Right cardiac atrium (tissue), 5 donors: ENCODE data around the gene STAU1. TPM values are rescaled to one million over a fixed set of nuclear protein-coding genes. Genes with fewer than 3 reads are reported as not detected.
"Not testable (repeated sequence)": the region's sequence is repeated elsewhere in the genome, so short reads cannot be mapped to it uniquely, and the experiment has no call there.

Experiments
- ATAC-seq, 2 donors: fragments of 200-7000 bp; cut with Tn5 transposase; one replicate each; pipeline versions ENCODE4 v1.8.0 to v1.9.1; 2020; ENCODE audit warnings: moderate library complexity in 2 of 2, mild to moderate bottlenecking in 1 of 2
- DNase-seq, 3 donors: peaks; one replicate each; pipeline ENCODE4 v3.0.0-alpha.2; 2020
- H3K27ac ChIP-seq: one replicate; pipeline ENCODE4 v1.5.1; 2013; ENCODE audit warnings: mild to moderate bottlenecking, low read length, control low read depth, moderate library complexity
- H3K27me3 ChIP-seq: one replicate; pipeline ENCODE4 v1.6.1; 2013; ENCODE audit not compliant: control insufficient read depth, insufficient read depth
- H3K4me1 ChIP-seq: one replicate; pipeline ENCODE4 v1.6.1; 2013; ENCODE audit warnings: low read length; ENCODE audit not compliant: control insufficient read depth, insufficient read depth
- H3K4me3 ChIP-seq: one replicate; pipeline ENCODE4 v1.5.1; 2013; ENCODE audit warnings: low read length, control low read depth
- H3K9me3 ChIP-seq: one replicate; pipeline ENCODE4 v1.6.1; 2013; ENCODE audit warnings: low read length; ENCODE audit not compliant: control insufficient read depth
- WGBS: extraction: QIAGEN DNeasy Blood & Tissue Kit; methylation state at CpG from one replicate; pipeline ENCODE4 v1.1.7; 2013; 5-methylcytosine and 5-hydroxymethylcytosine counted together
- intact Hi-C, 4 donors: fragments of 100-400 bp; cut with DNase I; formaldehyde crosslinking; loops; one replicate each; pipeline versions ENCODE4 v1.11.0 to v1.14.0; 2022 to 2023
- polyA plus RNA-seq: library from polyadenylated mRNA; stranded (reverse); fragments of 200-250 nt; gene quantifications from one replicate; pipeline ENCODE4 v1.2.3, GENCODE V29; 2013
- total RNA-seq, 4 donors: library from RNA; stranded (reverse); fragmentation: NEBNext Ultra II Directional; extraction: Animal tissue kit (Norgen Biotek cat#: 25700); gene quantifications; one replicate each; pipeline ENCODE4 v1.2.1, GENCODE V29; 2021
- donor health status: healthy with polysubstance abuse.
- donor health status: DM: no; HTN: yes; CAD: no.
- donor health status: DM: no; HTN: no; CAD: no.
- donor health status: DM: no; HTN: yes; CAD: no; lungs with severe emphysema.
- donor health status: DM: yes; HTN: yes; CAD: no.

The STAU1 gene
- total and polyA plus RNA-seq, 5 donors, result 33.2 to 65.1 (median 58.5) TPM

DNA sequence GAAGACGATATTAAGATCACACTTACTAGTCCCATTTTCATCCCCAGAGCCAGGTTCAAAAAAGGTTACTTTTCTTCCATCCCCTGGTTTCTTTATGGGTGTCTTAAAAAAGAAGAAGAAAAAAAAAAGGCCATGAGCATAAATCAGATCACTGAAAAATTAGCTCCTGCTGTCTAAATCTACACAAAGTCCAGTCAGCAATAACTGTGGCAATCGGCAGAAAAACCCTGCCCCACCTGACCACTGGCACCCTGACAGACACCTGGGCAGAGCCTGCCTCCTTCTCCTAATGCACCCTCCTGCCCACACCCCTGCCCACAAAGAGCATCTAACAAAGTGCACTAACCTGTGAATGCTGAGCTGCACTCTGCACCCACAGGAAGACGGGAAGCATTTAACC, 69.8 kb downstream of the STAU1 start:
- 95% methylated on average over 3 of the region's 3 CpGs for WGBS
- ATAC-seq, result no peak
- no peak for DNase-seq
- Histone ChIP-seq H3K4me3 (no peak overlapping the region), H3K4me1 (no peaks in the 10 kb centered on the region), H3K27me3 (no peaks in the 10 kb centered on the region), H3K27ac (no peak overlapping the region), H3K9me3 (no peaks in the 10 kb centered on the region)
- intact Hi-C loops, result no loop called here

DNA sequence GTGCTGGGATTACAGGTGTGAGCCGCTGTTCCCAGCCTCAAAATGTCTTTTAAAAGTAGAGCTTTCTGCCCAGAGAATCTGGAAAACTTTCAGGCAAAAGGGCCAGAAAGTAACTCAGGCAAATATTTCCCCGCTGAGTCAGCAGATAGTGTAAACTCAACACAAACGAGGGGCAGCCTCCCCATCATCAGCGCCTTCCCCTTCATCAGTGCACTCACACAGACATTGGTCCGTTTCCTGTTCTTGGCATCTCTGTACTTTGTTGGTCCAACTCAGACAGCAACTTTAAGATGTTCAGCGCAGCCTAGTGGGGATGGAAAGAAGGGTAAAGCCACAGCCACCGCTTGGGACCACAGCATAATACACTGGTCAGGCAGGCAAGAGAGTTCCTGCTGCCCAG, 72.6 kb downstream of the STAU1 start:
- H3K4me3 ChIP-seq, result no peak overlapping the region
- H3K27me3 ChIP-seq, result no peaks in the 10 kb centered on the region
- DNase-seq, result no peak
- no peak overlapping the region for H3K27ac ChIP-seq
- no peaks in the 10 kb centered on the region for H3K9me3 ChIP-seq
- no peak for ATAC-seq
- 74% methylated on average over 7 of the region's 7 CpGs for WGBS
- intact Hi-C loops, result no loop called here
- H3K4me1 ChIP-seq, result no peaks in the 10 kb centered on the region

DNA sequence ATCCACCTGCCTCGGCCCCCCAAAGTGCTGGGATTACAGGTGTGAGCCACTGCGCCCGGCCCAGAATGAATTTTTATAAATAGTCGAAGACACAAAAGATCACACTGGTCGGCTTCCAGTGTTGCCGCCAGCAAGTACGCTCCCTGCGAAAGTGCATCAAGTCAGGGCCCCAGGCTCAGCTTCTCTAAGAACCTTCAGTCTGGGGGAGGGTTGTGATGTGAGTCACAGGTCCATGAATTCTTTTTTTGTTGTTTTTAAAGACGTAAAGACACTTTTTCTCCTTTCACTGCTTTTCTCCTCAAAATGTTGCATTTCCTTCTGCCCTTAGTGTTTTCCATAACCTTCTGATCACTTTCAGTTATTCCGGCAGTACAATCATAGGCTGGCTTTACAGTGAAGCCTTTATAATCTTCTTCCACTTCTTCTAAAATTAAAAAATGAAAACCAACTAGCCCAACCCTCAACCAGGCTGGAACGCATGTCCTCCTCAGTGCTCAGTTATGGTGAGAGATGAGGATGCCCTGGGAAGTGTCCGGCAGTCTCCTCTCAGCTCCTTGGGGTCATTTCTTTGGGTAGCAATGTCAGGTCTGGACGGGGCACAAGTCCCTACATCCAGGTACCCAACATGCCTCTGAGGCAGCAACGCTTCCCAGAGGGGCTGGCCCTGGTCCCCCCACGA, 75.4 kb downstream of the STAU1 start:
- no peaks in the 10 kb centered on the region for H3K9me3 ChIP-seq
- no peaks in the 10 kb centered on the region for H3K4me1 ChIP-seq
- WGBS, result 92% methylated on average over 15 of the region's 15 CpGs
- H3K27ac ChIP-seq, result no peak overlapping the region
- intact Hi-C loops, result no loop called here
- no peak for DNase-seq
- ATAC-seq, result no peak
- no peaks in the 10 kb centered on the region for H3K27me3 ChIP-seq
- no peak overlapping the region for H3K4me3 ChIP-seq

DNA sequence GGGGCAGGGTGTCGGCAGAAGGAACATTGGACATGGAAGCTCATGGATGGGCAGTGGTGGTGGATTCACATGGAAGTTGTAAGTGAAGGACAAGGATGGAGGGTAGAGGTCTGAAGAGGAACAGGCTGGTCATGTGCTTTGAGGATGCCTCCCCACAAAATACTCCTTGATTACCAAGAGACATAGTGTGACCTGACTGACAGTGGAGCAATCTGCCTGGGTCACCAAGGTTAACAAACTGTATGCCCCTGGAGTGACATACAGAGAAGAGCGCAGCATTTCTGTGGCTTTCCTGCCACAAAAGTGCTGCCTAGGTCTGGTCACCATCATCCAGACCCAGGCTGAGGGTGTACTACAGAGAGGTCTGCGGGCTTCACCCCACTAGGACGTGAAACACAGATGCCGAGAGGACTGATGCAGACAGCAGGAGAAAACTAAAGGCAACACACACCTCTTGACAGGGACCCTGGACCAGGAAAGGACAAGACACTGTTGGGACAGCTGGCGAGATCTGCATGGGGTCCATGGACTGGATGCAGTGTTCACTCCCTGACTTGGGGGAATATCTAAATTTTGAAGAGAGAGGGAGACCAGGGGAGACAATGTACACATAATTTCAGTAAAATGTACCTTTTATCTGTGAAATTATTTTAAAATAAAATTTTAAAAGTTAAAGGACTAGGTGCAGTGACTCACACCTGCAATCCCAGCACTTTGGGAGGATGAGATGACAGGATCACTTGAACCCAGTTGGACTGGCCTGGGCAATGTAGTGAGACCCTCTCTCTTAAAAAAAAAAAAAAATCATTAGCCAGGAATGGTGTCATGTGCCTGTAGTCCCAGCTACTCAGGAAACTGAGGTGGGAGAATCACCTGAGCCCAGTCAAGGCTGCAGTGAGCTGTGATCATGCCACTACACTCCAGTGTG, 77.1 kb downstream of the STAU1 start:
- H3K27ac ChIP-seq, result no peak overlapping the region
- H3K9me3 ChIP-seq, result no peaks in the 10 kb centered on the region
- intact Hi-C loops, result no loop called here
- WGBS, result 93% methylated on average over 6 of the region's 6 CpGs
- H3K4me3 ChIP-seq, result no peak overlapping the region
- no peaks in the 10 kb centered on the region for H3K4me1 ChIP-seq
- DNase-seq (no peak), ATAC-seq (no peak)
- no peaks in the 10 kb centered on the region for H3K27me3 ChIP-seq

- H3K27ac ChIP-seq, result no peak overlapping the region
- no peak for DNase-seq
- 97% methylated on average over 6 of the region's 6 CpGs for WGBS
- no peak for ATAC-seq
- H3K27me3 ChIP-seq, result no peaks in the 10 kb centered on the region
- H3K9me3 ChIP-seq, result no peaks in the 10 kb centered on the region
- no peaks in the 10 kb centered on the region for H3K4me1 ChIP-seq
- H3K4me3 ChIP-seq, result no peak overlapping the region
- intact Hi-C loops, result no loop called here
These were observed 81.8 kb downstream of the STAU1 start for GRCh38 chr20:49106328-49106727.

- 96% methylated on average over 11 of the region's 11 CpGs for WGBS
- H3K9me3 ChIP-seq, ATAC-seq, H3K4me3 ChIP-seq, DNase-seq, H3K4me1 ChIP-seq, H3K27ac ChIP-seq, intact Hi-C loops, H3K27me3 ChIP-seq: not testable (repeated sequence)
These were observed 83.1 kb downstream of the STAU1 start for GRCh38 chr20:49104979-49105547.

DNA sequence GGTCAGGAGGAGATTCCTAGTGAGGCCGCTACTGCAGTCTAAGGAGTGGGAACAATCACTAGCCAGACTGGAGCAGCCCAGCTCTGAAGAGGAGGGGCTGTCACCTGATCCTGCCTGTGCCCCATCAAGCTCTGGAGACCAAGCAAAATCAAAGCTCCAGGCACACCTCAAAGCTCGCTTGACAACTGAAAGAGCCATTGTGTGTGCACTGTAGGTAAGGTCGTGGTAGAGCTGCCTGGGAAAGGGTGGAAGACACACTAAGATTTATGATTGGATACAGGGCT, 83.8 kb downstream of the STAU1 start:
- DNase-seq (no peak), ATAC-seq (no peak)
- H3K27ac ChIP-seq, result no peak overlapping the region
- intact Hi-C loops, result no loop called here
- no peaks in the 10 kb centered on the region for H3K4me1 ChIP-seq
- H3K4me3 ChIP-seq, result no peak overlapping the region
- H3K27me3 ChIP-seq, result no peaks in the 10 kb centered on the region
- 79% methylated on average over 3 of the region's 3 CpGs for WGBS
- H3K9me3 ChIP-seq, result no peaks in the 10 kb centered on the region

- no peaks in the 10 kb centered on the region for H3K9me3 ChIP-seq
- WGBS, result 88% methylated on average over 7 of the region's 7 CpGs
- DNase-seq (no peak), ATAC-seq (no peak)
- H3K27me3 ChIP-seq, result no peaks in the 10 kb centered on the region
- no peak overlapping the region for H3K4me3 ChIP-seq
- intact Hi-C loops, result no loop called here
- H3K27ac ChIP-seq, result no peak overlapping the region
- H3K4me1 ChIP-seq, result no peaks in the 10 kb centered on the region
These were observed 84.3 kb downstream of the STAU1 start for GRCh38 chr20:49103647-49104364.

DNA sequence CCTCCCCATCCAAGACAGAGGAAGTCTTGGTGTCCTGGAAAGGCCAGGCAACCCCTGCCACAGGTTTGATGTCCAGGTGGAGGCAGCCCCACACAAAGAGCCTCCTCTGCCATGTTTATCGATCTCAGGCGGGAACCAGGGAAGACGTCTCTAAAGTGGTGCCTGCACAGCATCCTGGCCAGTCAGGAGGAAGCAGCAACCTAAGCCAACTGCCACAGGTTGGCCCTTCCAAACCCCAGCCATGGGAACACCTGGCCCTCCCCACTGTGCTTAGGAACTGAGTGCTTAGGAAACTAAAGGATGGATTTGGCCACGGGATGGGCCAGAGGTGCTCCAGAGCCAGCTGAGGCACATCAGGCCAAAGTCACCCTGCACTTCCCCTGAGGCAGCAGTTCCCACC, 85.1 kb downstream of the STAU1 start:
- 93% methylated on average over 4 of the region's 4 CpGs for WGBS
- ATAC-seq (no peak), DNase-seq (no peak)
- Histone ChIP-seq H3K27me3 (no peaks in the 10 kb centered on the region), H3K27ac (no peak overlapping the region), H3K4me3 (no peak overlapping the region), H3K4me1 (no peaks in the 10 kb centered on the region), H3K9me3 (no peaks in the 10 kb centered on the region)
- intact Hi-C loops, result no loop called here

GRCh38 chr20:49100972-49101371, 87.2 kb downstream of the STAU1 start:
- WGBS, result 73% methylated on average over 4 of the region's 4 CpGs
- no peaks in the 10 kb centered on the region for H3K4me1 ChIP-seq
- no peak overlapping the region for H3K27ac ChIP-seq
- no peaks in the 10 kb centered on the region for H3K9me3 ChIP-seq
- DNase-seq (no peak), ATAC-seq (peak in 1 of 2 donors; percentile 22)
- intact Hi-C loops, result no loop called here
- H3K27me3 ChIP-seq, result no peaks in the 10 kb centered on the region
- no peak overlapping the region for H3K4me3 ChIP-seq

DNA sequence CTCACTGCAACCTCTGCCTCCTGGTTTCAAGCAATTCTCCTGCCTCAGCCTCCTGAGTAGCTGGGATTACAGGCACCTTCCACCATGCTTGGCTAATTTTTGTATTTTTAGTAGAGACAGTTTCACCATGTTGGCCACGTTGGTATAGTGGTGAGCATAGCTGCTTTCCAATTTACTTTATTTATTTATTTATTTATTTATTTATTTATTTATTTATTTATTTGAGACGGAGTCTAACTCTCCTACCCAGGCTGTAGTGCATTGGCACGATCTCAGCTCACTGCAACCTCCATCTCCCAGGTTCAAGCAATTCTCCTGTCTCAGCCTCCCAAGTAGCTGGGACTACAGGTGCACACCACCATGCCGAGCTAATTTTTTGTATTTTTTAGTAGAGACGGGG, 87.8 kb downstream of the STAU1 start:
- 95% methylated on average over 5 of the region's 5 CpGs for WGBS

More for the DNA sequence above, 87.8 kb downstream of the STAU1 start:
- ATAC-seq, H3K9me3 ChIP-seq, H3K4me3 ChIP-seq, H3K27ac ChIP-seq, DNase-seq, H3K27me3 ChIP-seq, H3K4me1 ChIP-seq, intact Hi-C loops: not testable (repeated sequence)
